GM12878 (cell line): Measurements from ENCODE around the gene NUP35.

ENCODE experiments used
- JUNB ChIP-seq: IDR thresholded peaks from 2 replicates; pipeline ENCODE4 v1.6.1; 2016; ENCODE audit warnings: antibody characterized with exemption, mild to moderate bottlenecking
- NR2C1 ChIP-seq: fragments of 450-650 bp; IDR thresholded peaks from 2 replicates; pipeline ENCODE4 v1.6.1; 2017; ENCODE audit warnings: antibody characterized with exemption, mild to moderate bottlenecking, moderate library complexity
- RAD21 ChIP-seq: IDR thresholded peaks from 2 replicates; pipeline ENCODE4 v1.6.1; 2011; ENCODE audit warnings: mild to moderate bottlenecking, low read depth, low read length, moderate library complexity; ENCODE audit not compliant: insufficient read depth
- RFX5 ChIP-seq: IDR thresholded peaks from 2 replicates; pipeline ENCODE4 v1.6.1; 2011; ENCODE audit warnings: low read depth, low read length, improper control_type of control experiment
- SMARCA5 ChIP-seq: fragments of 450-650 bp; IDR thresholded peaks from 2 replicates; pipeline ENCODE4 v1.6.1; 2017; ENCODE audit warnings: mild to moderate bottlenecking
- ZBTB33 ChIP-seq: fragments of 450-650 bp; IDR thresholded peaks from 2 replicates; pipeline ENCODE4 v1.6.1; 2017; ENCODE audit warnings: mild to moderate bottlenecking
- ZNF622 ChIP-seq: fragments of 450-650 bp; IDR thresholded peaks from 2 replicates; pipeline ENCODE4 v1.6.1; 2017; ENCODE audit warnings: mild to moderate bottlenecking, inconsistent platforms

- TF ChIP-seq NR2C1 (no peak), JUNB (no peak; the same call in 1 of the 2 replicates), RAD21 (no peak), RFX5 (no peak), SMARCA5 (no peak), ZBTB33 (no peak), ZNF622 (no peak)
Measured at GRCh38 chr2:183195397-183195796, 71.2 kb downstream of the NUP35 start.
